Astrocyte of the cerebellum (primary cell): ENCODE results near the gene OPRL1.

Source experiments
- DNase-seq: peaks from one replicate; pipeline ENCODE4 v3.0.0-alpha.2; 2011; ENCODE audit warnings: low read depth
- H3K4me3 ChIP-seq: 2 replicates; pipeline ENCODE4 v1.5.1; 2011; ENCODE audit warnings: mild to moderate bottlenecking, low read depth, low read length, moderate library complexity
- CTCF ChIP-seq: IDR thresholded peaks from 2 replicates; pipeline ENCODE4 v1.5.1; 2012; ENCODE audit warnings: low read length, low read depth, moderate library complexity, mild to moderate bottlenecking; ENCODE audit errors: missing control alignments
- in situ Hi-C: cut with HindIII; loops from 2 replicates; pipeline ENCODE4 v1.10.0; 2017; ENCODE audit warnings: low sequenced_read_pairs

The OPRL1 gene

GRCh38 chr20:64149809-64150560, 70.1 kb downstream of the OPRL1 start:
- no peak for TF ChIP-seq CTCF
- in situ Hi-C loops = no loop called here
- no peak for DNase-seq
- H3K4me3 ChIP-seq = no peak overlapping the region
